Activated CD4-positive, CD25-positive, alpha-beta regulatory T cell treated with anti-CD3 and anti-CD28 coated beads, Interleukin-2, amount 50 U/mL, for 24 hours (primary cell): ENCODE measurements around the gene SLC22A14.
A peak's percentile ranks its signal among the peaks of the same experiment; 100 is the strongest.
"Not testable (repeated sequence)": the region's sequence is repeated elsewhere in the genome, so short reads cannot be mapped to it uniquely, and the experiment has no call there.

ENCODE experiments used
- ATAC-seq, 2 donors: fragments of 150-1000 bp; cut with Tn5 transposase; one replicate each; pipeline ENCODE4 v1.10.0; 2021; ENCODE audit warnings: mild to moderate bottlenecking in 1 of 2, moderate library complexity in 1 of 2

The SLC22A14 gene

GRCh38 chr3:38314112-38314763 lies 32.1 kb downstream of the SLC22A14 start:
- ATAC-seq = no peak

GRCh38 chr3:38314764-38315487 lies 32.8 kb downstream of the SLC22A14 start:
- no peak for ATAC-seq

- ATAC-seq = no peak
Observed at GRCh38 chr3:38315488-38316230, 33.6 kb downstream of the SLC22A14 start.

- ATAC-seq = no peak
Observed at GRCh38 chr3:38316356-38317191, 34.5 kb downstream of the SLC22A14 start.

GRCh38 chr3:38317192-38317759 lies 35.2 kb downstream of the SLC22A14 start:
- no peak for ATAC-seq

GRCh38 chr3:38318766-38319671 lies 36.9 kb downstream of the SLC22A14 start:
- no peak for ATAC-seq

- ATAC-seq = not testable (repeated sequence)
Observed at GRCh38 chr3:38320638-38321037, 38.5 kb downstream of the SLC22A14 start.

GRCh38 chr3:38323060-38323459 lies 41.0 kb downstream of the SLC22A14 start:
- no peak for ATAC-seq

- no peak for ATAC-seq
Observed at GRCh38 chr3:38325256-38325655, 43.2 kb downstream of the SLC22A14 start.

- ATAC-seq = peak; percentile 79 to 90
Observed at GRCh38 chr3:38327335-38328009, 45.4 kb downstream of the SLC22A14 start.

- ATAC-seq = no peak
Observed at GRCh38 chr3:38331257-38332022, 49.3 kb downstream of the SLC22A14 start.

GRCh38 chr3:38332201-38332600 lies 50.1 kb downstream of the SLC22A14 start:
- no peak for ATAC-seq

- ATAC-seq = no peak
Observed at GRCh38 chr3:38334142-38335055, 52.3 kb downstream of the SLC22A14 start.

- ATAC-seq = no peak
Observed at GRCh38 chr3:38335263-38335662, 53.2 kb downstream of the SLC22A14 start.

GRCh38 chr3:38337703-38338102 lies 55.6 kb downstream of the SLC22A14 start:
- ATAC-seq = no peak

- ATAC-seq = no peak
Observed at GRCh38 chr3:38343797-38344594, 61.9 kb downstream of the SLC22A14 start.

- ATAC-seq = no peak
Observed at GRCh38 chr3:38345879-38346586, 63.9 kb downstream of the SLC22A14 start.
